Measurements from ENCODE around the gene TBX15.

TBX15 gene

GRCh38 chr1:119006406-119007279, 18.5 kb upstream of the TBX15 start:
- DNase-seq (ENCODE audit: low spot score), result no peak
- no peak for TF ChIP-seq CTCF (IDR thresholded peaks at IDR 0.05)
- peak overlapping the region; percentile 62 for H3K4me3 ChIP-seq
- no peak overlapping the region for H3K27ac ChIP-seq

GRCh38 chr1:119005724-119006405, 17.7 kb upstream of the TBX15 start:
- peak overlapping the region; percentile 62 for H3K4me3 ChIP-seq
- H3K27ac ChIP-seq, result no peak overlapping the region
- no peak for DNase-seq (ENCODE audit: low spot score)
- TF ChIP-seq CTCF (IDR thresholded peaks at IDR 0.05), result no peak

GRCh38 chr1:119004781-119005180, 16.6 kb upstream of the TBX15 start:
- no peak for DNase-seq (ENCODE audit: low spot score)
- H3K27ac ChIP-seq, result no peak overlapping the region
- no peak for TF ChIP-seq CTCF (IDR thresholded peaks at IDR 0.05)
- no peak overlapping the region for H3K4me3 ChIP-seq

- no peak for TF ChIP-seq CTCF (IDR thresholded peaks at IDR 0.05)
- Histone ChIP-seq H3K4me3 (no peak overlapping the region), H3K27ac (no peak overlapping the region)
- DNase-seq (ENCODE audit: low spot score), result no peak
Observed at GRCh38 chr1:119004129-119004527, 16.0 kb upstream of the TBX15 start.

- no peak for DNase-seq (ENCODE audit: low spot score)
Observed at GRCh38 chr1:119003413-119004128, 15.4 kb upstream of the TBX15 start.

More at GRCh38 chr1:119003413-119004128, 15.4 kb upstream of the TBX15 start:
- Histone ChIP-seq H3K4me3 (no peak overlapping the region), H3K27ac (no peak overlapping the region)
- TF ChIP-seq CTCF (IDR thresholded peaks at IDR 0.05), result no peak

Data from coronary artery (tissue), 2 donors.